Measurements from ENCODE around the gene ABHD17C. TPM values are rescaled to one million over a fixed set of nuclear protein-coding genes. Genes with fewer than 3 reads are reported as not detected.
A peak's percentile ranks its signal among the peaks of the same experiment; 100 is the strongest.

Gene ABHD17C
- total RNA-seq, 1 experiment from 2014 or later = 42.2 TPM

DNA sequence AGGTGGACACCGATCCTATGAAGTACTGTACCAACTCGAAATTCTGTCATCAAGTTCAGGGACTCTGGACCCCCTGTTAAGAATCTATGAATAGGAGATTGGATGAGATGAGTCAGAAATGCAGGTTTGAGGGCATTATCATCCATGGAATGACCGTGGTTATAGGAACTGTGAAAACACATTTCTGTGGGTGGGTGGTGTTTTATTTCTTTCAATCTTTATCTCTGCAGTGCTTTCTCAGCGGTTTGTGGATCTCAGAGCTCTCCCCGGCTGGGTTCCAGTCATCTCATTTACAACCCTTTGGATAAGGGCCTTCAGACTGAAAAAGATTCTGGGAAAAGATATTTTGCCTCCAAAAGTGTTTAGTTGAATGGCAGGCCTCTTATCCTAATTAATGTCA is 5.4 kb upstream of the ABHD17C start:
- peaks cover 23% of the 10 kb centered on the region; the same call in 1 of the 2 replicates for H3F3A ChIP-seq (ENCODE audit: insufficient read depth, low read depth)
- no peaks in the 10 kb centered on the region for H3K27me3 ChIP-seq (ENCODE audit: insufficient read depth, low read depth)
- H3K4me3 ChIP-seq = no peak overlapping the region
- DNase-seq = no peak
- no peak overlapping the region for H3K4me2 ChIP-seq
- H3K9me3 ChIP-seq (ENCODE audit: insufficient read depth, low read depth) = no peaks in the 10 kb centered on the region
- peaks cover 40% of the 10 kb centered on the region for H3K4me1 ChIP-seq (replicated peaks; ENCODE audit: insufficient read depth)
- peaks cover 18% of the 10 kb centered on the region for H3K79me2 ChIP-seq (ENCODE audit: low read depth)
- ChIA-PET CTCF (no interaction called here), POLR2A (ENCODE audit: unreplicated experiment) (no interaction called here)
- H3K27ac ChIP-seq = no peak overlapping the region
- no peaks in the 10 kb centered on the region for H3K36me3 ChIP-seq (ENCODE audit: low read depth)
- intact Hi-C loops (cut with micrococcal nuclease; ENCODE audit: unreplicated experiment) = loop anchor here (10.0 kb wide), 1 partner anchor 235 kb away; no protein-coding TSS in a partner anchor
- H3K9me2 ChIP-seq (ENCODE audit: insufficient read depth) = no peaks in the 10 kb centered on the region
- BruUV-seq (replicated peaks) = no TSS peak
- no peak overlapping the region for H2AFZ ChIP-seq
- H4K20me1 ChIP-seq (ENCODE audit: insufficient read depth) = no peaks in the 10 kb centered on the region
- TF ChIP-seq, protein P1, sequence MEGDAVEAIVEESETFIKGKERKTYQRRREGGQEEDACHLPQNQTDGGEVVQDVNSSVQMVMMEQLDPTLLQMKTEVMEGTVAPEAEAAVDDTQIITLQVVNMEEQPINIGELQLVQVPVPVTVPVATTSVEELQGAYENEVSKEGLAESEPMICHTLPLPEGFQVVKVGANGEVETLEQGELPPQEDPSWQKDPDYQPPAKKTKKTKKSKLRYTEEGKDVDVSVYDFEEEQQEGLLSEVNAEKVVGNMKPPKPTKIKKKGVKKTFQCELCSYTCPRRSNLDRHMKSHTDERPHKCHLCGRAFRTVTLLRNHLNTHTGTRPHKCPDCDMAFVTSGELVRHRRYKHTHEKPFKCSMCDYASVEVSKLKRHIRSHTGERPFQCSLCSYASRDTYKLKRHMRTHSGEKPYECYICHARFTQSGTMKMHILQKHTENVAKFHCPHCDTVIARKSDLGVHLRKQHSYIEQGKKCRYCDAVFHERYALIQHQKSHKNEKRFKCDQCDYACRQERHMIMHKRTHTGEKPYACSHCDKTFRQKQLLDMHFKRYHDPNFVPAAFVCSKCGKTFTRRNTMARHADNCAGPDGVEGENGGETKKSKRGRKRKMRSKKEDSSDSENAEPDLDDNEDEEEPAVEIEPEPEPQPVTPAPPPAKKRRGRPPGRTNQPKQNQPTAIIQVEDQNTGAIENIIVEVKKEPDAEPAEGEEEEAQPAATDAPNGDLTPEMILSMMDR (conservative IDR thresholded peaks at IDR 0.05) = no peak
- TF ChIP-seq EZH2 (IDR thresholded peaks at IDR 0.05; ENCODE audit: low read depth) = no peak

GRCh38 chr15:80691575-80691974 is 3.5 kb upstream of the ABHD17C start:
- H3F3A ChIP-seq (ENCODE audit: insufficient read depth, low read depth) = peaks cover 23% of the 10 kb centered on the region; the same call in 1 of the 2 replicates
- H3K9me2 ChIP-seq (ENCODE audit: insufficient read depth) = no peaks in the 10 kb centered on the region
- H3K36me3 ChIP-seq (ENCODE audit: low read depth) = no peaks in the 10 kb centered on the region
- DNase-seq = peak in 1 of 2 experiments; percentile 66
- no TSS peak for BruUV-seq (replicated peaks)
- peak overlapping the region; percentile 100 for H3K4me2 ChIP-seq
- TF ChIP-seq EZH2 (IDR thresholded peaks at IDR 0.05; ENCODE audit: low read depth) = no peak
- TF ChIP-seq, protein P1 (conservative IDR thresholded peaks at IDR 0.05) = no peak
- no peaks in the 10 kb centered on the region for H3K27me3 ChIP-seq (ENCODE audit: insufficient read depth, low read depth)
- H3K9me3 ChIP-seq (ENCODE audit: insufficient read depth, low read depth) = no peaks in the 10 kb centered on the region
- ChIA-PET POLR2A (ENCODE audit: unreplicated experiment) (no interaction called here), CTCF (no interaction called here)
- no peak overlapping the region for H3K27ac ChIP-seq
- H3K4me1 ChIP-seq (replicated peaks; ENCODE audit: insufficient read depth) = peaks cover 31% of the 10 kb centered on the region
- H3K4me3 ChIP-seq = no peak overlapping the region
- intact Hi-C loops (cut with micrococcal nuclease; ENCODE audit: unreplicated experiment) = loop anchor here (10.0 kb wide), 1 partner anchor 237 kb away; no protein-coding TSS in a partner anchor
- H3K79me2 ChIP-seq (ENCODE audit: low read depth) = peaks cover 29% of the 10 kb centered on the region
- no peaks in the 10 kb centered on the region for H4K20me1 ChIP-seq (ENCODE audit: insufficient read depth)
- H2AFZ ChIP-seq = no peak overlapping the region

DNA sequence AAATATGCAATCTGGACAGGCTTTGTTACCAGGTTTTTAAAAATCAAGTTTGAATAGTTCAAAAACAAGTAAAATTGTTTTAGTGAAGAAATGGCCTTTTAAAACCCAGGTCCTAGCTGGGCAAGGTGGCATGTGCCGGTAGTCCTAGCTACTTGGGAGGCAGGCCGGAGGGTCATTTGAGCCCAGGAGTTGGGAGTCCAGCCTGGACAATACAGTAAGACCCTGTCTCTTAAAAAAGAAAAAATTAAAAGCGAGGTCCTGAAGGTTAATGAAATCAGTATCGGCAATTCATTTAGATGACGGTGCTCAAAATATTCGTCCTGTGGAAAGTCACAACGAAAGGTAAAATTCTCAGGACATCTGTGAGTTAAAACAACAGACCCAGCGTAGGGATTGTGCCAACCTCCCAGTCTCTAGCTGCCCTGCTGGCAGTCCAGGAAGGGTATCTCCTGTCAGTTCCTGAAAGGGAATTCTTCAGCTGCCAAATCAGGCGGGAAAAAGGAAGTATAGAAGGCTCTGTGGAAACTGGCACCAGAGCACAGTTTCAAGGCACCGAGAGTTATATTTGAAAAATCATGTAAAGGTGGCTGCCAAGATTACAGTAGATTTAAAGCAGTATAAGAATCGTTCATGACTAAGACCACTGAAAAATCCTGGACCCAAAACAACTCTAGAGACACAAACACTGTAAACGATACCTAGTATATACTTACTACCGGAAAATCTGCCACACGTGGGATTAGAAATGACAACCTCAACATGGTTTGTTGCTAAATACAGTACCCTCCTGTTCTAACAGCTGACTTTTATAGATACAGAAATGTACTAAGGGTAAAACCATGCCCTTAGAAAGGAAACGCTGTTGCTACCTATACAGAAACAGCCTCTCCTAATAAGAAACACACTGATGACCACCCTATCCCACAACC is 1.2 kb upstream of the ABHD17C start:
- POLR2A ChIA-PET (ENCODE audit: unreplicated experiment) = no interaction called here
- intact Hi-C loops (cut with micrococcal nuclease; ENCODE audit: unreplicated experiment) = loop anchor here (10.0 kb wide), 1 partner anchor 239 kb away; no protein-coding TSS in a partner anchor
- CTCF ChIA-PET = interaction anchor here (0.6 to 1.0 kb wide), 2 partner anchors 239 to 345 kb away, joined by 3 to 4 read pairs; no protein-coding TSS in a partner anchor
- Histone ChIP-seq H3K79me2 (ENCODE audit: low read depth) (peaks cover 52% of the 10 kb centered on the region), H3K27ac (peak overlapping the region; percentile 64), H3K9me2 (ENCODE audit: insufficient read depth) (no peaks in the 10 kb centered on the region), H3K36me3 (ENCODE audit: low read depth) (no peaks in the 10 kb centered on the region; the same call in 1 of the 2 replicates), H3K4me1 (replicated peaks; ENCODE audit: insufficient read depth) (peaks cover 47% of the 10 kb centered on the region), H3K9me3 (ENCODE audit: insufficient read depth, low read depth) (no peaks in the 10 kb centered on the region), H4K20me1 (ENCODE audit: insufficient read depth) (no peaks in the 10 kb centered on the region), H3K4me3 (peak overlapping the region; percentile 82), H2AFZ (peak overlapping the region; percentile 75), H3F3A (ENCODE audit: insufficient read depth, low read depth) (peaks cover 33% of the 10 kb centered on the region; the same call in 1 of the 2 replicates), H3K27me3 (ENCODE audit: insufficient read depth, low read depth) (no peaks in the 10 kb centered on the region), H3K4me2 (peak overlapping the region; percentile 100)
- BruUV-seq (replicated peaks) = TSS peak; percentile 67
- no peak for DNase-seq
- no peak for TF ChIP-seq EZH2 (IDR thresholded peaks at IDR 0.05; ENCODE audit: low read depth)
- TF ChIP-seq, protein P1 (conservative IDR thresholded peaks at IDR 0.05) = no peak

Measured in PC-9 (cell line).